Body of pancreas (tissue), 4 donors: ENCODE data around the gene CGB2. TPM values are rescaled to one million over a fixed set of nuclear protein-coding genes. Genes with fewer than 3 reads are reported as not detected.

Source experiments
- ATAC-seq: fragments of 150-250 bp; one replicate; pipeline ENCODE4 v1.9.1; 2016
- DNase-seq, 4 donors: peaks; one replicate each; pipeline ENCODE4 v3.0.0-alpha.2; 2019
- H3K27ac ChIP-seq, 4 donors: fragments of 200-600 bp; sonication (generic); 1 replicate in 3 of 4; 2 replicates in 1 of 4; pipeline versions ENCODE4 v1.5.1 to v1.6.1; 2016 to 2019; ENCODE audit warnings: mild to moderate bottlenecking in 1 of 4, mixed read lengths in 1 of 4, moderate library complexity in 1 of 4
- H3K27me3 ChIP-seq, 2 donors: fragments of 200-600 bp; sonication (generic); one replicate each; pipeline ENCODE4 v1.6.0; 2016; ENCODE audit warnings: mild to moderate bottlenecking in 1 of 2
- H3K36me3 ChIP-seq, 2 donors: fragments of 200-600 bp; sonication (generic); replicated peaks in 1 of 2; 2 replicates each; pipeline ENCODE4 v1.5.1; 2016; ENCODE audit warnings: low read depth in 2 of 2; ENCODE audit not compliant: insufficient read depth in 1 of 2
- H3K4me1 ChIP-seq: fragments of 200-600 bp; sonication (generic); one replicate; pipeline ENCODE4 v1.6.0; 2016
- H3K4me3 ChIP-seq, 2 donors: fragments of 200-600 bp; sonication (generic); 1 replicate in 1 of 2; 2 replicates in 1 of 2; pipeline ENCODE4 v1.5.1; 2016 to 2019
- H3K9me3 ChIP-seq, 3 donors: fragments of 200-600 bp; sonication (generic); 1 replicate in 2 of 3; 2 replicates in 1 of 3; pipeline ENCODE4 v1.5.1; 2016
- POLR2A ChIP-seq, 3 donors: fragments of 450-650 bp; IDR thresholded peaks; one replicate each; pipeline ENCODE4 v1.6.1; 2016; ENCODE audit warnings: antibody characterized with exemption in 3 of 3, mild to moderate bottlenecking in 2 of 3
- WGBS, 2 donors: methylation state at CpG; one replicate each; pipeline ENCODE4 v1.1.5; 2017; 5-methylcytosine and 5-hydroxymethylcytosine counted together
- intact Hi-C: fragments of 100-400 bp; cut with DNase I; formaldehyde crosslinking; loops from one replicate; pipeline ENCODE4 v1.15.1; 2023
- total RNA-seq, 2 donors: library from RNA; depleted of rRNA; stranded (reverse); fragments of >200 nt; gene quantifications; one replicate each; pipeline ENCODE4 v1.1.0, GENCODE V29; 2016
- TF ChIP-seq, protein P1 (sequence below), 7 experiments: fragments of 450-650 bp in 4 of 7; fragments of 200-600 bp in 3 of 7; sonication (generic) in 3 of 7; IDR thresholded peaks; one replicate each; pipeline ENCODE4 v1.5.1; 2016 to 2019; ENCODE audit warnings: antibody characterized with exemption in 7 of 7

CGB2 gene
- total RNA-seq, 2 donors from 2014 or later: not detected

DNA sequence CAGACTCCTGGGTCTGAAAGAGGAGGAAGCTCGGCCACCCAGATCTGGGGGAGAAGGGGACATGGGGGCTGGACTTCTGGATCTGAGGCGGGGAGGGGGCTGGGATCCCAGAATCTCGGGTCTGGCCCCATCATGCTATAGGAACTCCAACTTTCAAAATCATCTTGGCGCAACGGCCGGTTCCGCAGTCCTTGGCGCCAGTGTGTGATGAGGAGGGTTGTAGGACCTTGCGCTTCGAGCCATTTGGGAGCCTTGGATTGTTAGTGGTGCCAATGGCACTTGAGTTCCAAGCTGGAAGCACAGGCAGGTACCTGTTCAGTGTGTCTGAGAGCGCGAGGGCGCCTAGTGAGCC is 37.7 kb upstream of the CGB2 start:
- ATAC-seq (no peak), DNase-seq (no peak)
- Histone ChIP-seq H3K27me3 (no peaks in the 10 kb centered on the region), H3K27ac (peak overlapping the region; percentile 85 to 95 (median 89)), H3K36me3 (no peaks in the 10 kb centered on the region), H3K9me3 (no peaks in the 10 kb centered on the region), H3K4me3 (peak overlapping the region; percentile 35 to 51), H3K4me1 (peaks cover 26% of the 10 kb centered on the region)
- 0% methylated on average over 11 to 13 of the region's 13 CpGs for WGBS, 2 donors
- intact Hi-C loops: no loop called here
- TF ChIP-seq, protein P1, sequence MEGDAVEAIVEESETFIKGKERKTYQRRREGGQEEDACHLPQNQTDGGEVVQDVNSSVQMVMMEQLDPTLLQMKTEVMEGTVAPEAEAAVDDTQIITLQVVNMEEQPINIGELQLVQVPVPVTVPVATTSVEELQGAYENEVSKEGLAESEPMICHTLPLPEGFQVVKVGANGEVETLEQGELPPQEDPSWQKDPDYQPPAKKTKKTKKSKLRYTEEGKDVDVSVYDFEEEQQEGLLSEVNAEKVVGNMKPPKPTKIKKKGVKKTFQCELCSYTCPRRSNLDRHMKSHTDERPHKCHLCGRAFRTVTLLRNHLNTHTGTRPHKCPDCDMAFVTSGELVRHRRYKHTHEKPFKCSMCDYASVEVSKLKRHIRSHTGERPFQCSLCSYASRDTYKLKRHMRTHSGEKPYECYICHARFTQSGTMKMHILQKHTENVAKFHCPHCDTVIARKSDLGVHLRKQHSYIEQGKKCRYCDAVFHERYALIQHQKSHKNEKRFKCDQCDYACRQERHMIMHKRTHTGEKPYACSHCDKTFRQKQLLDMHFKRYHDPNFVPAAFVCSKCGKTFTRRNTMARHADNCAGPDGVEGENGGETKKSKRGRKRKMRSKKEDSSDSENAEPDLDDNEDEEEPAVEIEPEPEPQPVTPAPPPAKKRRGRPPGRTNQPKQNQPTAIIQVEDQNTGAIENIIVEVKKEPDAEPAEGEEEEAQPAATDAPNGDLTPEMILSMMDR (IDR thresholded peaks at IDR 0.05): no peak
- TF ChIP-seq POLR2A (IDR thresholded peaks at IDR 0.05): no peak

DNA sequence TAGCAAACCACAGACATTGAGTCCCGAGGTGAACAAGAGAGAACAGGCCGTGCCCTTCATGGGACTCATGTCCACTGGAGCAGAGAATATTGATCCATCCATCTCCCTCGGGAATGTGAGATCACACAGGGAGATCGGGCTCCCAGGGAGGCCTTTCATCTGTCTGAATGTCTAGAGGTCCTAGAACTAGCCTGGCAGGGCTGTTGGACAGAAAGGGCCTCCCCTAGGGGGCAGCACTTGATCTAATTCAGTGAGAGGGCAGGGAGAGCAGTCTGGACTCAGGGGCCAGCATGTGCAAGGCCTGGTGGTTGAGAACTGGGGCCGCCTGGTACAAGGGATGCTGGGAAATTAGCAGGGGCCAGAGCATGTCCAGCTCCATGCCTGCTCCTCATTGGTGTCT is 33.7 kb upstream of the CGB2 start:
- H3K9me3 ChIP-seq: no peaks in the 10 kb centered on the region
- H3K27ac ChIP-seq: no peak overlapping the region
- no peak for ATAC-seq
- intact Hi-C loops: no loop called here
- no peak overlapping the region for H3K4me3 ChIP-seq
- H3K27me3 ChIP-seq: no peaks in the 10 kb centered on the region
- H3K36me3 ChIP-seq: no peaks in the 10 kb centered on the region
- TF ChIP-seq, protein P1 (IDR thresholded peaks at IDR 0.05): peak in 4 of 7 experiments; percentile 19 to 35 (median 26)
- no peak for TF ChIP-seq POLR2A (IDR thresholded peaks at IDR 0.05)
- WGBS, 2 donors: 45% methylated on average over 5 of the region's 5 CpGs; no CpG with 5 or more reads in 1 of the 2 donors
- peak; percentile 32 to 63 (median 52) for DNase-seq
- peaks cover 11% of the 10 kb centered on the region for H3K4me1 ChIP-seq

DNA sequence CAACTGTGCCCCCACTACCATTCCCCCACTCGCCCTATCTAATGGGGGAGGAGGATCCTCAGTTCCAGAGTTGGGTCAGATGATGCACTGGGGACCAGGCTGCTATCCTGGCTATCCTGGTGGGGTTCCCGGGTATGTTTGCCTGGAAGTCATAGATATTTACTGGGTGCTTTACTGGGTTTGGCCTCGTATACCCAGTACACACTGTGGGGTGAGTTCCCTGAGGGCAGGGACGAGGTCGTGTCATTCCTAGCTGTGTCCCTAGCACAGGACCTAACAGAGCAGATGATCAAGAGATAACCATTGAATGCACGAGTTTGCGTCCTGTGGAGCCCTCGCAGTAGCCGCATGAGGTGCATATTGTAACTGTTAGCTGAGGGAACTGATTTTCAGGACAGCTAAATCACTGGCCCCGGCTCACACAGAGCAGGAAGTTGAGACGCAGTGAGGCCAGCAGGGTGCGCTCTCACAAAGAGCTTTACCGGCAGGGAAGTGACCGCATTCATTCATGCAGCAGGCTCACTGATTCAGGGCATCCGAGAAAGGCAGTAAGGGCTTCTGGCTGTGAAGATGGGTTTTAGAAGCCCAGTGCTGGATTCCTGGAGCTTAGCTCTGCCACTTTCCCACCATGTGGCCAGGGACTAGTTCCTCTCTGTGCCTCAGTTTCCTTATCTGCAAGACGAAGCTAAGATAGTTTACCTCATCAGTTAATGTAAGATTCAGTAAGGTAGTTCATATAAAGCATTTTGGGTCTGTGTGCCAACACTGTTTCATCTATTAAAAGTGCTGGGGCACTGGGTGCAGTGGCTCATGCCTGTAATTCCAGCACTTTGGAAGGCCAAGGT is 32.0 kb upstream of the CGB2 start:
- intact Hi-C loops: no loop called here
- Histone ChIP-seq H3K27me3 (no peaks in the 10 kb centered on the region), H3K9me3 (no peaks in the 10 kb centered on the region), H3K4me1 (peaks cover 4% of the 10 kb centered on the region), H3K4me3 (no peak overlapping the region), H3K27ac (no peak overlapping the region), H3K36me3 (peaks cover 0 to 8% of the 10 kb centered on the region in 2 donors)
- peak; percentile 63 for ATAC-seq
- TF ChIP-seq, protein P1 (IDR thresholded peaks at IDR 0.05): peak; percentile 43 to 62 (median 54)
- no peak for TF ChIP-seq POLR2A (IDR thresholded peaks at IDR 0.05)
- peak; percentile 51 to 67 (median 57) for DNase-seq
- 46 to 68% methylated on average over 10 to 16 of the region's 16 CpGs for WGBS, 2 donors

DNA sequence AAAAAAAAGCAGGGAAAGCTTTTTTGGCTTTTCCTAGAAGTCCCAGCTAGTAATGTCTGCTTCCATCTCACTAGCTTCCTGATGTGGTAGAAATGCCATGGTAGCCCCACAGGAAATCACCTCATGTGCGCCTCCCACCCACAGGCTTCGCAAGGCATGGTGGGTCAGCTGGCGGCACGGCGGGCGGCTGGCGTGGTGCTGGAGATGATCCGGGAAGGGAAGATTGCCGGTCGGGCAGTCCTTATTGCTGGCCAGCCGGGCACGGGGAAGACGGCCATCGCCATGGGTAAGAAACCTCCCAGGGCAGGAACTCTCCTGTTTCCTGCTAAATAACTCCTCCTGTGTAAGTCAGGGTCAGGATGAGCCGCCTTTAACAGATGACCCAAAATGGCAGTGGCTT is 27.6 kb upstream of the CGB2 start:
- WGBS, 2 donors: 96 to 97% methylated on average over 15 of the region's 15 CpGs
- Histone ChIP-seq H3K27ac (no peak overlapping the region), H3K4me3 (no peak overlapping the region), H3K9me3 (no peaks in the 10 kb centered on the region), H3K27me3 (no peaks in the 10 kb centered on the region), H3K36me3 (peaks cover 0 to 18% of the 10 kb centered on the region in 2 donors), H3K4me1 (no peaks in the 10 kb centered on the region)
- intact Hi-C loops: no loop called here
- ATAC-seq (no peak), DNase-seq (no peak)
- TF ChIP-seq, protein P1 (IDR thresholded peaks at IDR 0.05): no peak
- TF ChIP-seq POLR2A (IDR thresholded peaks at IDR 0.05): no peak
